Measurements from ENCODE around the gene NACA2.

The NACA2 gene

GRCh38 chr17:61601297-61601696 is 10.3 kb upstream of the NACA2 start:
- no peak overlapping the region for H3K27ac ChIP-seq
- TF ChIP-seq CTCF (IDR thresholded peaks at IDR 0.05) (no peak), ZFX (IDR thresholded peaks at IDR 0.05; ENCODE audit: borderline replicate concordance) (no peak)

- H3K27ac ChIP-seq = no peak overlapping the region
- TF ChIP-seq CTCF (IDR thresholded peaks at IDR 0.05) = no peak
- no peak for TF ChIP-seq ZFX (IDR thresholded peaks at IDR 0.05; ENCODE audit: borderline replicate concordance)
These were observed 9.6 kb upstream of the NACA2 start for GRCh38 chr17:61600621-61601020.

- TF ChIP-seq CTCF (IDR thresholded peaks at IDR 0.05) = no peak
- TF ChIP-seq ZFX (IDR thresholded peaks at IDR 0.05; ENCODE audit: borderline replicate concordance) = no peak
- H3K27ac ChIP-seq = no peak overlapping the region
These were observed 8.6 kb upstream of the NACA2 start for GRCh38 chr17:61599608-61600007.

GRCh38 chr17:61598014-61598413 is 7.0 kb upstream of the NACA2 start:
- H3K27ac ChIP-seq = no peak overlapping the region
- TF ChIP-seq CTCF (IDR thresholded peaks at IDR 0.05) = no peak
- TF ChIP-seq ZFX (IDR thresholded peaks at IDR 0.05; ENCODE audit: borderline replicate concordance) = no peak

- TF ChIP-seq CTCF (IDR thresholded peaks at IDR 0.05) (no peak), ZFX (IDR thresholded peaks at IDR 0.05; ENCODE audit: borderline replicate concordance) (no peak)
- no peak overlapping the region for H3K27ac ChIP-seq
These were observed 6.6 kb upstream of the NACA2 start for GRCh38 chr17:61597607-61598006.

- TF ChIP-seq ZFX (IDR thresholded peaks at IDR 0.05; ENCODE audit: borderline replicate concordance) = no peak
- no peak for TF ChIP-seq CTCF (IDR thresholded peaks at IDR 0.05)
These were observed 4.6 kb upstream of the NACA2 start for GRCh38 chr17:61595418-61596186.

GRCh38 chr17:61594294-61594825 is 3.3 kb upstream of the NACA2 start:
- no peak overlapping the region for H3K27ac ChIP-seq
- TF ChIP-seq CTCF (IDR thresholded peaks at IDR 0.05) (no peak), ZFX (IDR thresholded peaks at IDR 0.05; ENCODE audit: borderline replicate concordance) (no peak)

More at GRCh38 chr17:61595418-61596186, 4.6 kb upstream of the NACA2 start:
- H3K27ac ChIP-seq = no peak overlapping the region
